Liver (tissue), 3 donors: ENCODE results near the gene PACS1.

Experiments
- CTCF ChIP-seq: fragments of 150-350 bp; IDR thresholded peaks from 2 replicates; pipeline ENCODE4 v1.5.1; 2017; ENCODE audit warnings: improper control_type of control experiment, low read depth, low read length; ENCODE audit not compliant: missing input control
- FOXA2 ChIP-seq: IDR thresholded peaks from 2 replicates; pipeline ENCODE4 v1.6.1; 2016; ENCODE audit warnings: antibody characterized with exemption
- GABPA ChIP-seq, 2 donors: IDR thresholded peaks in 1 of 2; conservative IDR thresholded peaks in 1 of 2; 2 replicates each; pipeline ENCODE4 v1.6.1; 2016; ENCODE audit warnings: antibody characterized with exemption in 2 of 2, mild to moderate bottlenecking in 1 of 2, moderate library complexity in 1 of 2
- JUND ChIP-seq, 2 donors: IDR thresholded peaks; 2 replicates each; pipeline ENCODE4 v1.6.1; 2016; ENCODE audit warnings: antibody characterized with exemption in 2 of 2
- RAD21 ChIP-seq, 2 donors: IDR thresholded peaks; 2 replicates each; pipeline ENCODE4 v1.6.1; 2016; ENCODE audit warnings: antibody characterized with exemption in 2 of 2, mild to moderate bottlenecking in 2 of 2
- REST ChIP-seq: IDR thresholded peaks from 2 replicates; pipeline ENCODE4 v1.6.1; 2016; ENCODE audit warnings: antibody characterized with exemption, mild to moderate bottlenecking
- donor health status: healthy.
- donor health status: healthy.

- no peak for TF ChIP-seq CTCF
- no peak for TF ChIP-seq REST
- TF ChIP-seq JUND (IDR thresholded peaks at IDR 0.05) = no peak
- TF ChIP-seq RAD21 (IDR thresholded peaks at IDR 0.05) = no peak
- TF ChIP-seq FOXA2 = no peak
- TF ChIP-seq GABPA (IDR thresholded peaks at IDR 0.05 in 1 of 2, conservative IDR thresholded peaks at IDR 0.05 in 1 of 2) = no peak
Measured at GRCh38 chr11:66221726-66222236, 151.7 kb downstream of the PACS1 start.
